Measurements from ENCODE around the gene SPTAN1.
"Not testable (repeated sequence)": the region's sequence is repeated elsewhere in the genome, so short reads cannot be mapped to it uniquely, and the experiment has no call there.

The SPTAN1 gene

DNA sequence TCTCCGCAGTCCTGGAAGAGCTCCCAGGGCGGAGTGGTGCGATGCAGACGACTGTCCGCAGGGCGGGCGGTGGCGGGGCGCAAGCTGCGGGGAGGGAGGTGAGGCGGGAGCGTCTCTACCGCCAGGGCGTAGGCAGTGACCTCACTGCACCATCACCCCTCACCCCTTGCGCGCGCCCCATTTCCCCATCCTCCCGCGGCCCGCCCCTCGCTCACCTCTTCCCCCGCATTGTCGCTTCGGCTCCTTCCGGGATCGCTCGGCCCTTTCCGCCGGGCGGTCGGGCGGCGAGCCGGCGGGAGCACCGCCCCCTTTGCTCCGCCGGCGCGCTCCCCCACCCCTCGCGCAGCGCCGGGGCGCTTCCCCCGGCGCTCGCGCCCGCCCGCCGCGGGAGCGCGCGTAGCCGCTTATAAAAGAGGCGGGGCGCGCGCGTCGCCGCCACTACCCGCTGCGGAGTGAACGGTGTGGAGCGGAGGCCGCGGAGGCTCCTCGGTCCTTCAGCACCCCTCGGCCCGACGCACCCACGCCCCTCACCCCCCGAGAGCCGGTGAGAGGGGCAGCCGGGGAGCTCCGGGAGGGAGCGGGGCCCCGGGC, at the start of gene SPTAN1:
Gene SPTAN1 (plus strand): TSS at position 435 of the 591 bp plus-strand sequence. CDS start 14,154 bp downstream, outside the sequence.
- DNase-seq = peak; percentile 95 to 96

DNA sequence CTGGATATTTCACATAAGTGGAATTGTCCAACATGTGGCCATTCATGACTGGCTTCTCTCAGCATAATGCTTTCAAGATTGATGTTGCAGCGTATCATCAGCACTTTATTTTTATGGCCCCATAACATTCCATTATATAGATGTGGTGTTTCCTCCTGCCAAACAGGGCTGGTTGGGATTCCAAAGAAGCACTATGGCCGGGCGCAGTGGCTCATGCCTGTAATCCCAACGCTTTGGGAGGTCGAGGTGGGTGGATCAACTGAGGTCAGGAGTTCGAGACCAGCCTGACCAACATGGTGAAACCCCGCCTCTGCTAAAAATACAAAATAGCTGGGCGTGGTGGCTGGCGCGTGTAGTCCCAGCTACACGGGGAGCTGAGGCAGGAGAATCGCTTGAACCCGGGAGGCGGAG, 49.0 kb upstream of the SPTAN1 start:
- DNase-seq = not testable (repeated sequence)

DNA sequence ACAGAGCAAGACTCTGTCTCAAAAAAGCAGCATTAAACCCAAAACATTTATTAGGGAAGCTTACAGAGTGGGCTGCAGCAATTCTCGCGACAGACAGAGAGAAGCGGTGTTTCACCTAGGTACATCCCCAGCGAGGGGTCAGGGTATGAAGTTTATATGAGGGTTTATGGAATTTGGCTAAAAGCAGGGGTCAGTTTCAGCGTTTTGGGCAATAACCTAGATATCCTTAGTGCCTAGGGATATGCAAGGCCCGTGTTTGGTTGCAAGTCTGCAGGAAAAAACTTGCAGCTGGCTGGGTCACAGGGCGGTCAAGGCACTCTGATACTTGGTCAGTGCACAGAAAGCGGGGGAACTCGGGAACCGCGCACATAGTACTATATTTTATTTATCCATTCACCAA, 48.5 kb upstream of the SPTAN1 start:
- DNase-seq = peak in 1 of 2 donors; percentile 5

DNA sequence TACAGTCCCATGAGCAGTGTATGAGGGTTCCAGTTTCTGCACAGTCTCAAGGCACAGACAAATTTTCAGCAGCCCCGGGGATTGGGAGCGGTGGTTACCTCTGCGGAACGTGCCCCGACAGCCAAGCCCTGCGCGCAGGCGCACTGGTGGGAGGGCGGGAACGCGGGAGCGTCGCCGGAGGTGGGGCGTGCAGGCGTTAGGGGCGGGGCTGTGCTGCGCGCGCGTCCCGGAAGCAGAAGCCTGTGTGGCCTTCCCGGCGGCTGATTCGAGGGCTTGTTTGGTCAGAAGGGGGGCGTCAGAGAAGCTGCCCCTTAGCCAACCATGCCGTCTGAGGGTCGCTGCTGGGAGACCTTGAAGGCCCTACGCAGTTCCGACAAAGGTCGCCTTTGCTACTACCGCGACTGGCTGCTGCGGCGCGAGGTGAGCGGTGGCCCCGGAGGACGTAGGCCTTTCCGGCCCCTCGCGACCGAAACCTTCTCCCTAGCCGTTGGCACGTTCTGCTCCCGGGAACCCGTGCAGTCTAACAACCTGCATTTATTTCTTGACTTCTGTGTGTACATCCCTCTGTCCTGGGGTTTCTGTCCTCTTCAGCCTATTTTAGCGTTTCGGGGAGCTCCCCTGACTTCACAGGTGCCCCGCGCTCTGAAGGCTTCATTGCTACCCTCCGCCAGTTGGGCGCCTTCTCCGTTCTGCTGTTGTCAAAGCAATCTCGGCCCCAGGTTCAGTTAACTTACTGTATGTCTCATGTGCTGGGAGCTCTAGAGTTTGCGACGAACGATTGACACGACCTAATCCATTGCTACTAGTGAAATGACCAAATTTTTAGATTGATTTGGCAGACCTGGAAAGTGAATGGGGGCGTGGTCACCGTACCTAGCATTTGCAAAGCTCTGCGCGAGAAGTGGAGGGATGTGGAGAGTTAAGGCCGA, 47.6 kb upstream of the SPTAN1 start, which contains the start of gene GLE1:
Gene GLE1 (plus strand): TSS at position 235 of the 929 bp plus-strand sequence. CDS start 87 bp downstream, at position 322.
- peak; percentile 94 to 96 for DNase-seq

DNA sequence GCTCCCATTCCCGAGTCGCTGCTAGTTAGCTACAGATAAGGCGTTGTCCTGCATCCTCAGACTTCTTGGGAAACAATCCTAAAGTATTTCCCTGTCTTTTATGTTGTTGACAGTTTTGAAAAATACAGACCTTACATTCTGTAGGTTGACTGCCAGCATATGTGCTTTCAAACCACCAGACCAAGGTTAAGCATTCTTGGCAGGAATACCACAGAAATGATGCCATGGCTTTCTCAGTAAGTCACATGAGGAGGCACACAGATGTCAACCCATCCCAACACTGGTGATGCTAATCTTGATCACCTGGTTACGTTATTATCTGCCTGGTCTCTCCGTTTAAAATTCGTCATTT, 47.0 kb upstream of the SPTAN1 start:
- DNase-seq = no peak

DNA sequence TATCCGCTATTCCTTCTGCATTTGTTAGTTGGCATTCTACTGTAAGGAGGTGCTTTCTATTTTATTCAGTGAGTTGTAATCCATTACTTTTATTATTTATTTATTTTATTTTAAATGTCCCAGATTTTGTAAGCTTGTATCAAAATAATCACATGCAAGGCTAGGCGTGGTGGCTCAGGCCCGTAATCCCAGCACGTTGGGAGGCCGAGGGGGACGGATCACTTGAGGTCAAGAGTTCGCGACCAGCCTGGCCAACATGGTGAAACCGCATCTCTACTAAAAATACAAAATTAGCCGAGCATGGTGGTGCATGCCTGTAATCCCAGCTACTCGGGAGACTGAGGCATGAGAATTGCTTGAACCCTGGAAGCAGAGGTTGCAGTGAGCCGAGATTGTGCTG, 46.5 kb upstream of the SPTAN1 start:
- DNase-seq = not testable (repeated sequence)

DNA sequence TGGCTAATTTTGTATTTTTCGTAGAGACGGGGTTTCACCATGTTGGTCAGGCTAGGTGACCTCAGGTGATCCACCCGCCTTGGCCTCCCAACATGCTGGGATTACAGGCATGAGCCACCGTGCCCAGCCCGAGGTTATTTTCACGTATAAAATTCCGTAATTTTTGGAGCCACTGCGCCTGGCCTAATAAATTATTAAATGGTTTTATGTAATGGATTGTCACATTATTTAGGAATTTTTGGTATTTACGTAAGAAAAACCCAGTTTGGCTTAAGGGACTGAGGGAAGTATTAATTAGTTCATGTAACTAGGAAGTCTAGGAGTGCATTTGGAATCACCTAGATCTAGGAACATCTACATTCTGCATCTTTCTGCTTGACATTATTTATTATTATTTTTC, 39.6 kb upstream of the SPTAN1 start:
- DNase-seq = no peak

DNA sequence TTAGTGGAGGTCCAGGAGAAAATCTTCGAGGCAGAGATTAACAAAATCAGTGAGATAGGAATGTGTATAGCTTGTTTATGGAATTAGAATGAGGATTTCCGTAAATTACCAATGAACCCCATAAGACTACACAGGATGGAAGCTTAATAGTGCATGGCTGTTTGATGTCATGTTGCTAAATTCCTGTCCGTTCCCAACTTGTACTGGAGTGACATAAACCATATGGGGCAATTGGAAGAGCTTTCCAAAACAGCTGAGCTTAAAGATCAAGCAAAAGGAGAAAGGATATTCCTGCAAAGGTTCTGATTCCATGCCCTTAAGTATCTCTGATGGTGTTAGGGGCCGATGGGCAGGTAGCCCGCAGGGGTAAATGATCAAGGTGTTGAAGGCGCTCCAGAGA, 30.4 kb upstream of the SPTAN1 start:
- no peak for DNase-seq

DNA sequence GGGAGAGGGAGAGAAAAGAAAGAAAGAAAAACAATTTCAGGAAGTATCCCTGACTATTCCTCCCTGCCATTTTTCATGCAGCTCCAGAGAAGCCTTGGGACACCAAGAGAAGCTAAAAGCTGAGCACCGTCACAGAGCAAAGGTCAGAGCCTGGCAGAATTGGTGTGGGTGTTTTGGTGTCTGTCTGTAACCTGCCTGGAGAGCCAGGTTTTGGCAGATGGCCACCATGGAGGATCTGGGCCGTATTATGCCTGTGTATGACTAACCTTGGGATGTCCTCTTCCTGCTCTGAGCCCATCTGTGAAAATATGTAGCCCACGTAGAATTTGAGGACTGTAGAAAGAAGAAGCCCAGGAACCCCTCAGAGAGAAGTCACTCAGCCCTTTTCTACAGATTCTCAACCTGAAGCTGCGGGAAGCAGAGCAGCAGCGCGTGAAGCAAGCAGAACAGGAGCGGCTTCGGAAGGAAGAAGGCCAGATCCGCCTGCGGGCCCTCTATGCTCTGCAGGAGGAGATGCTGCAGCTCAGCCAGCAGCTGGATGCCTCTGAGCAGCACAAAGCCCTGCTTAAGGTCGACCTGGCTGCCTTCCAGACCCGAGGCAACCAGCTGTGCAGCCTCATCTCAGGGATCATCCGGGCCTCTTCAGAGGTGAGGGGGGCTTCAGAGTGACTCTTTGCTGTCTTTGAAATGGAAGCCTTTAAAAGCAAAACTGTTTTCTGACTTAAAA, 29.0 kb upstream of the SPTAN1 start:
- DNase-seq = no peak

DNA sequence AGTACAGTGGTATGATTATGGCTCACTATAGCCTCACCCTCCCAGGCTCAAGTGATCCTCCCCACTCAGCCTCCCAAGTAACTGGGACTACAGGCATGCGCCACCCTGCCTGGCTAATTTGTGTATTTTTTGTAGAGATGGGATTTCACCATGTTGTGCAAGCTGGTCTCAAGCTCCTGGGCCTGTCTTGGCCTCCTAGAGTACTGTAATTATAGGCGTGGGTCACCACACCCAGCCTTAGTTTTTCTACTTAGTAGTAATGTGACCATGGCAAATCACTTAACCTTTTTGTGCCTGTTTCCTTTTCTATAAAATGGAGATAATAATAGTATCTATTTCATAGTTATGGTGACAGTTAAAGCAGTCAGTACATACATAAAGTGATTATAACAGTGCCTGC, 25.7 kb upstream of the SPTAN1 start:
- no peak for DNase-seq

DNA sequence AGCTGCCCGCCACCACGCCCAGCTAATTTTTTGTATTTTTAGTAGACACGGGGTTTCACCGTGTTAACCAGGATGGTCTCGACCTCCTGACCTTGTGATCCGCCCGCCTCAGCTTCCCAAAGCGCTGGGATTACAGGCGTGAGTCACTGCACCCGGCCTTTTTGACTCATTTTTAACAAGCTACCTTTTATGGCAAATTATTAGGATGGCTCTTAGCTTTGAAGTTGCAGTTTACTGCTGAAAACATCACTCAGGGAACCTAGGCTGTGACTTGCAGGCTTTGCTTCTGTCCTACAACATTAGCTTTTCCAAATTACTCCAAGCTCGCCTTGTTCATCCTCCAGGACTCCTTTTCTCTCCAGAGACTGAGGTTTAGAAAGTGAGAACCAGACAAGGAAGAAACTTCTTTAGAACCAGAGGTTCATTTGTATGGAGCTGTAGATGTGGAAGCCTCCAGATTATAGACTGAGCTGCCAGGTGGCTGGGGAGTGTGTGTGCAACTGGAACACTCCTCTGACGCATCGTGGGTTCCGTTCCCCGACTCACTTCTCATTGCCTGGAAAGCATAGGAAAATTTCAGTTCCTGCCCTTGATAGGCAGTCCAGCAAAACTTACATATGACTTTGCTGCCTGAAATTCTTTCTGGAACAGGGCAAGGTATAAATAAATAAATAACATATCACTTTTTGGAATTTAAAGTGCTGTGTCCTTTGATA, 23.8 kb upstream of the SPTAN1 start:
- no peak for DNase-seq

DNA sequence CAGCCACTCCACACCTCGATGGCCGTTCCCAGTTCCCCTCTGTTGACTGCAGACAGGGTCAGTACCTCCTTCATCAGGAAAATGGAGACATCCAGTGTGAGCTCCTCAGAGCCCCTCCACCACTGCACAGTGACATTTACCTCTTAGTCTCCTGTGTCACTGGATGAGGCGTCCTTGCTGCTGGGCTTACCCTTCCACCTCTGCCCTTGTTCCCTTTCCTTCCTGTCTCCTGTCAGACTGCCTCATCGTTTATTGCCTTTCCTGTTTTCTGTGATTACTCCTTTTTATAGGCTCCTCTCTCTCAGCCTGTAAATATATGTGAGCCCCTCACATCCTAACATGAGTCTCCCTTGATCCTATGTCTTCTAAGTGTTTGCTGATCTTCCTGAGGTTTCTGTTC, 23.2 kb upstream of the SPTAN1 start:
- DNase-seq = no peak

DNA sequence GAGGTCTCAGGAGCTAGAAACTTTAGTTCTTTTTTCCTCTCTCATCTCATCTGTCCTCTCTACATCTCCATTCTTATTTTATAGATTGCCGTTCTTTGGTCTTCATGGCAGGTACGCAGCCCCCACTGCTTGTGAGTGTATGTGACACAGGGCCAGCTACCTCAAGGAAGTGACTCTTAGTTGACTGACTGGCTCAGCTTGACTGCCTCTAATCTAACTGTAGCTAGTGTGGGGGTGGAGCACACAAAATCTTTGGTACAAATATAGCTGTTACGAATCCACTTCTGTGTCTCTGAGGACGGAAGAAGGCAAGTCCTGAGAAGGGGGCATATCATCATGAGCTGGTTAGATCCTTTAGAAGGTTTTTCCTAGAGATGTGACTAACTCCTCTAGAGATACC, 19.8 kb upstream of the SPTAN1 start:
- DNase-seq = no peak

DNA sequence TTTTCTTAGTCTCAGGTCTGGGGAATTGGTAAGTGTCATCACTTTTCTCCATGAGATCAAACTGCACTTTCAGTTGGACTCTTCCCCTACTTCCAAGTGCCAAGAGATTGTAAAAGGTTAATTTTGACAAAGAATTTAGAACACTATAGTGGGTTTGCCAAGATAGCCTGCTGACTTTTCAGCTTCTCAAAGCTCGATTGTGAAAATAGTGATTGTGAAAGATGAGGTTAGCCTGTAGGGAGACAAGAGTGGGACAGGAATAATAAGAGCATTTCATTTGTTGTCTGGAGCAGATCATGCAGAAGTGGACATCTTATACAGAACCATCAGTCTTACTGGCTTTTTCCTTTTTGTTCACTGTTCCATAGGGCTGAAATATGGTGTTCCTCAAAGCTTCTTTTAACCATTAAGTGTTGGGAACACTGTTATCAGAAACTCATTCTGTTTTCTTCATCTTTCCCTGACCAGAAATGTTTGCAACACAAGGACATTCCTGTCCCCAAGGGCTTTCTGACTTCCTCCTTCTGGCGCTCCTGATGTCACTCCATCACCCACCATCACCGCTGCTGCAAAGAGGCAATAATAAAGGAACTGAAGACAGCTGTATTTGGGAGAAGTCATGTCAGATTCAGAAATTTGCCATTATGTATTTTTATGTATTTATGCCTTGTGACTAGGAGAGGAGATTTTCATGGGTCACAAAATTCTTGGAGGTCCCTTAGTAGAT, 11.6 kb upstream of the SPTAN1 start:
- no peak for DNase-seq

DNA sequence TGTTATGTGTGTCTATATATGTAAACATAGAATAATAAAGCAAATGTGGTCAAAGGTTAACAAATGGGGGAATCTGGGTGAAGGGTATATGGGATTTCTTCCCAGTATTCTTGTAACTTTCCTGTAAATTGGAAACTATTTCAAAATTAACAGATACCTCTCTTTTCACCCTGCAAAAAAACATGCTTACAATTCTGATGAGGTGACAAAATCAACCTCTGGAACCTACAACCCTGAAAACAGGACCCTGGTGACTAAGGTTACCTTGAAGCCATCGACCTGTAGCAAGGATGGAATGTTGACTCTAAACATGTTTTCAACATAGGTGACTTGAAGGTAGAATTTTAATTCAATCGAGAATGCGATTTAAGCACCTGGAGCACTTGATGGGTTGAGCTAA, 5.9 kb upstream of the SPTAN1 start:
- no peak for DNase-seq

DNA sequence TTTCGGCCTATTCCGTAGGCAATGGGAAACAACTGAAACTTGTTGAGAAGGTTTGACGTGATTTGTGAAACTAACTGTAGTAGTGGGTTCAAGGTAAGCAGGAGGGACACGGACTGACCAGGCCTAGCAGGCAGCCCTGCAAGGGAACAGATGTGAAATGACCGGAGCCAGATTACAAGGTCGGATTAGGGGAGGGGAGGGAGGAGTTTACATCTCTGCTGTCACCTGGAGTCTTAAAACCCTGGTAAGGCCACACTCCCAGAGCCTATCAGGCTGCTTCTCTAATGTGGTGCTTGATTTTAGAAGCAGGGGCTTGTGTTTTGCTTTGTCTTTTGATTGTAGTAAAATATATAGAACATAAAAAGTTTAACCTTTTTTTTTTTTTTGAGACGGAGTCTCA, 3.5 kb upstream of the SPTAN1 start:
- DNase-seq = no peak

DNA sequence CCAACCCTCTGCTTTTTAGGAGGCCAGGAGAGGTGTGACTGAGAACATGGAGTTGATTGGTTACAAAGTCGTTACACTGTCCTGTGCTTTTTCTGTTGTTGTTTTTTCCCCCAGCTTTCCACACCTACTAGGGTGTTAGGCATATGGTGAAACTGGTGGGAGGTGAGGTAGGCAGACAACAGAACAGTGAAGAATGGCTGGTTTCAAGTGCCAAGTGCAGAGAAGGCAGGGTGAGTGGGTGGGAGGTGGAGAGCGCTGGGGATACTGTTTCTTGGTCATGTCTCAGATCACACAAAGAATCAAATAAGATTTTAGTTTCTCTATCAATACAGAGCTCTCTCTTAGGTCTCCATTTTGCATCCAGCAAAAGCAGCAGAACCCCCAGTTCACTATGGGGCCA, 2.2 kb upstream of the SPTAN1 start:
- no peak for DNase-seq

DNA sequence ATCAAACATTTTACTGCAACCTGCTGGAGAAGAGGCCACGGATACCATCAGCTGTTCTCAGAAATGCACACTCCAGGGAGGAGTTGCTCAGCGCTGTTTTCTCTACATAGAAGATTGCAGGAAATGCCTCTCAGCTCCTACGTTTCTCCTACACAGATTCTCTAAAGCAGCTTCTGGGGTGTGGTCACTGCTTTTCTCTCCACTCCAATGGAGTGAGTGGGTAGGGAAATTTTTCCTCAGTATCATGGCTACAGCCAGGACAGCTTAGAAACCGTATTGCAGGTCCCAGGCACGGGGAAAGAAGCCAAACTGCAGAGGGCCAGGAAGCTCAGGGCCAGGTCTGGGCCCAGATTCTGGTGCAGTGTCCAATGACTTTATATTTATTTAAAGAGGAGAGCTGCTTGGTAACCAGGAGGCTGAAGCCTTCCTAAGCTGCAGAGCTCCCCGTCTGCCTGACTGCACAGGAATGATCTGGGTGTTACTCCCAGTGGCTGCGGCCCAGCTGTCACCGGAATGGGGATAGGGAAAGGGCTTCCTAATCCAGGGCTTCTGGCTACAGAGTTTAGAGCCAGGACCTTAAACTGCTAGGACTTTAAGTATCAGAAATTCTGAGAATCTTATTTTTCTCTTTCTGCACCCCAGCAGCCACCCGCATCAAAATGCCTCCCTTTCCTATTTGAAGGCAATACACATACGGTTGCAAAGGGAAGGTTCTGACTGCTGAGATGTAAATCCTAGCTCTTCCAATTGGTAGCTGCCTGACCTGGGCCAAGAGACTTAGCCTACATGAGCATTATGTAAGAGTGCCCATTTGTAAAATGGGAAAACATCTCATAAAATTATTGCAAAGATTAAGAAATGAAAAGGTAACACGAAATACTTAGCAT, 1.4 kb upstream of the SPTAN1 start:
- no peak for DNase-seq

DNA sequence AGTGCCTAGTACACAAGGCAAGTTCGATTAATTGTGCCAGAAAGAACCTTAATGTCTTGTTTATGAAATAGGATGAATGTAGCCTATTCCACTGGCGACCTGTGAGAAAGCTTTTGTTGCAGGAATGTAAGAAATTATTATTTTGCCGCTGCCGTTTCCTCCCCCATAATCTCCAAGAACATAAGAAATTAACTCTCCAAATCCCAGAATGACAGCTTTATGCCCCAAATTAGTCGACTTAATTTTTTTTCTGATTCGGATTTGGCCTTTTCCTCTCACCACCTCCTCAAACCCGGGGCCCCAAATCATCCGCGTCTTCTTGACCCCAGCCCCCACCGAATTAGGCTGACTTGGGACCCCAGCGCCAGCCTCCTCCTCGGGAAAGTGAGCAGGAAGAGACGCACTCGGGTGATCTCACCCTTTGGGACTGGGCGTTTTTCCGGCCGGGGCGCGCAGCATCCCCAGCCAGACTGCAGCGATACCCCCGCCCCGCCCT, 682 bp upstream of the SPTAN1 start:
- no peak for DNase-seq

DNA sequence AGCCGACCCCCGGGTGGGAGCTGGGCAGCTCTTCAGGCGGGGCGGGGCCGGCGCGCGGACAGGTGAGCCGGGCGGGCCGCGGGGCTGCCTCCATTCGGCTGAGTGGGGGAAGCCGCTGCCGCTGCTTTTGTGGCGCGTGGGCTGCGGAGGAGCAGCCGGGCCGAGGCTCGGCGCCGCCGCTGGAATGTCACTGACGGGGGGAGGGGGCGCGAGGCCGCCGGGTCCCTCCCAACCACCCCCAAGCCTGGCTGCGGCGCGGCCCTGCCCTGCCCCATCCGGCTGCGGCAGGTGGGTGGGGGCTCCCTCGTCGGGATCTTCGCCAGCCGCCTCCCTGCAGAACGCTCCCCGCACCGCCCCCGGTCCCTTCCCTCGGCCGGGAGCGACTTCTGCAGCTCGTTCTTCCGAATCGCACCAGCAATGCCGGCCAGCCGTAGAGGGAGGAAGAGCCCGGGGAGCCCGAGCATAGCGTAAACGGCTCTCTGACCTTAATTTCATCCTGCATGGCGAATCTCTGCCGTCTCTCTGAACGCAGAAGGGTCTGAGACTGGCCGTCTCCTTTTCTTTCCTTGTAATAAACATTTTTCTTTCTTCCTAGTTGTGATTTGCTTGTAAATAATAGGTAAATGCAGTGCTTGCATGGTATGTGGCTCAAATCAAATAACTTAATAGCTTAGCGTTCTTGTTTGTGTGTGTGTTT, 505 bp downstream of the SPTAN1 start:
- DNase-seq = peak in 1 of 2 donors; percentile 21
